Liver (tissue), 9 donors: ENCODE measurements around the gene SMIM14. TPM values are rescaled to one million over a fixed set of nuclear protein-coding genes. Genes with fewer than 3 reads are reported as not detected.

Source experiments
- DNase-seq: peaks from one replicate; pipeline ENCODE4 v3.0.0-alpha.2; 2017; ENCODE audit warnings: low spot score
- H3K27ac ChIP-seq, 2 donors: one replicate each; pipeline ENCODE4 v1.7.0; 2013; ENCODE audit warnings: inconsistent platforms in 2 of 2, low read length in 2 of 2, control low read depth in 1 of 2, low read depth in 1 of 2, mild to moderate bottlenecking in 1 of 2
- H3K27me3 ChIP-seq, 4 donors: one replicate each; pipeline versions ENCODE4 v1.6.1 to v1.7.0; 2013; ENCODE audit warnings: low read length in 3 of 4, inconsistent platforms in 1 of 4, mild to moderate bottlenecking in 1 of 4, moderate library complexity in 1 of 4; ENCODE audit not compliant: control insufficient read depth in 4 of 4, insufficient read depth in 4 of 4
- H3K36me3 ChIP-seq, 4 donors: one replicate each; pipeline versions ENCODE4 v1.6.1 to v1.7.0; 2013; ENCODE audit warnings: low read length in 3 of 4, mild to moderate bottlenecking in 3 of 4, low read depth in 1 of 4, moderate library complexity in 1 of 4; ENCODE audit not compliant: control insufficient read depth in 4 of 4, insufficient read depth in 3 of 4
- H3K4me1 ChIP-seq, 4 donors: one replicate each; pipeline versions ENCODE4 v1.6.1 to v1.7.0; 2013; ENCODE audit warnings: low read length in 3 of 4, mild to moderate bottlenecking in 3 of 4, moderate library complexity in 1 of 4; ENCODE audit not compliant: control insufficient read depth in 4 of 4, insufficient read depth in 4 of 4
- H3K4me3 ChIP-seq, 3 donors: one replicate each; pipeline versions ENCODE4 v1.6.1 to v1.7.0; 2013; ENCODE audit warnings: low read length in 3 of 3, control low read depth in 1 of 3, low read depth in 1 of 3, mild to moderate bottlenecking in 1 of 3
- H3K9ac ChIP-seq, 2 donors: one replicate each; pipeline ENCODE4 v1.7.0; 2013; ENCODE audit warnings: low read length in 2 of 2, mild to moderate bottlenecking in 2 of 2, moderate library complexity in 2 of 2, control low read depth in 1 of 2, low read depth in 1 of 2
- H3K9me3 ChIP-seq, 4 donors: one replicate each; pipeline versions ENCODE4 v1.6.1 to v1.7.0; 2013; ENCODE audit warnings: low read length in 3 of 4; ENCODE audit not compliant: control insufficient read depth in 4 of 4
- CTCF ChIP-seq: fragments of 150-350 bp; IDR thresholded peaks from 2 replicates; pipeline ENCODE4 v1.5.1; 2017; ENCODE audit warnings: improper control_type of control experiment, low read depth, low read length; ENCODE audit not compliant: missing input control
- EGR1 ChIP-seq, 2 donors: IDR thresholded peaks; 2 replicates each; pipeline ENCODE4 v1.6.1; 2016 to 2018; ENCODE audit warnings: antibody characterized with exemption in 2 of 2, low read depth in 2 of 2
- FOXA1 ChIP-seq: IDR thresholded peaks from 2 replicates; pipeline ENCODE4 v1.6.1; 2016; ENCODE audit warnings: antibody characterized with exemption
- FOXA2 ChIP-seq: IDR thresholded peaks from 2 replicates; pipeline ENCODE4 v1.6.1; 2016; ENCODE audit warnings: antibody characterized with exemption
- GABPA ChIP-seq, 2 donors: IDR thresholded peaks in 1 of 2; conservative IDR thresholded peaks in 1 of 2; 2 replicates each; pipeline ENCODE4 v1.6.1; 2016; ENCODE audit warnings: antibody characterized with exemption in 2 of 2, mild to moderate bottlenecking in 1 of 2, moderate library complexity in 1 of 2
- HNF4A ChIP-seq, 2 donors: conservative IDR thresholded peaks; 2 replicates each; pipeline ENCODE4 v1.6.1; 2016; ENCODE audit warnings: antibody characterized with exemption in 2 of 2, mild to moderate bottlenecking in 2 of 2
- HNF4G ChIP-seq: IDR thresholded peaks from 2 replicates; pipeline ENCODE4 v1.6.1; 2016; ENCODE audit warnings: antibody characterized with exemption
- JUND ChIP-seq, 2 donors: IDR thresholded peaks; 2 replicates each; pipeline ENCODE4 v1.6.1; 2016; ENCODE audit warnings: antibody characterized with exemption in 2 of 2
- MAX ChIP-seq: IDR thresholded peaks from 2 replicates; pipeline ENCODE4 v1.6.1; 2016; ENCODE audit warnings: antibody characterized with exemption
- NR2F2 ChIP-seq: IDR thresholded peaks from 2 replicates; pipeline ENCODE4 v1.6.1; 2016; ENCODE audit warnings: antibody characterized with exemption
- RAD21 ChIP-seq, 2 donors: IDR thresholded peaks; 2 replicates each; pipeline ENCODE4 v1.6.1; 2016; ENCODE audit warnings: antibody characterized with exemption in 2 of 2, mild to moderate bottlenecking in 2 of 2
- REST ChIP-seq: IDR thresholded peaks from 2 replicates; pipeline ENCODE4 v1.6.1; 2016; ENCODE audit warnings: antibody characterized with exemption, mild to moderate bottlenecking
- RXRA ChIP-seq, 2 donors: IDR thresholded peaks; 2 replicates each; pipeline ENCODE4 v1.6.1; 2017 to 2018; ENCODE audit warnings: antibody characterized with exemption in 2 of 2, mild to moderate bottlenecking in 1 of 2
- SP1 ChIP-seq: IDR thresholded peaks from 2 replicates; pipeline ENCODE4 v1.6.1; 2018; ENCODE audit warnings: antibody characterized with exemption, mild to moderate bottlenecking
- TAF1 ChIP-seq: conservative IDR thresholded peaks from 2 replicates; pipeline ENCODE4 v1.6.1; 2016; ENCODE audit warnings: antibody characterized with exemption, mild to moderate bottlenecking
- YY1 ChIP-seq: IDR thresholded peaks from 2 replicates; pipeline ENCODE4 v1.6.1; 2016; ENCODE audit warnings: antibody characterized with exemption, mild to moderate bottlenecking
- ZBTB33 ChIP-seq: IDR thresholded peaks from 2 replicates; pipeline ENCODE4 v1.6.1; 2016; ENCODE audit warnings: antibody characterized with exemption
- WGBS: extraction: QIAGEN DNeasy Blood & Tissue Kit; methylation state at CpG from one replicate; pipeline ENCODE4 v1.1.7; 2013; 5-methylcytosine and 5-hydroxymethylcytosine counted together
- polyA plus RNA-seq, 2 donors: library from polyadenylated mRNA; stranded (reverse) in 1 of 2; unstranded in 1 of 2; fragments of 200-250 nt in 1 of 2; fragments of >200 nt in 1 of 2; fragmentation: Nextera tagmentation in 1 of 2; extraction: Ambion mirVana in 1 of 2; gene quantifications; one replicate each; pipeline versions ENCODE4 v1.2.1 to v1.2.3, GENCODE V29; 2013 to 2015
- total RNA-seq, 2 donors: library from RNA; depleted of rRNA; stranded (reverse); fragments of >200 nt; gene quantifications; one replicate each; pipeline ENCODE4 v1.2.3, GENCODE V29; 2014
- donor health status: healthy.
- donor health status: healthy.
- donor health status: healthy.
- donor health status: healthy.
- donor health status: healthy.

The SMIM14 gene
- total and polyA plus RNA-seq, 4 donors, result 21.1 to 311 (median 91.6) TPM

- DNase-seq, result no peak
- Histone ChIP-seq H3K27ac (no peak overlapping the region), H3K9ac (no peak overlapping the region), H3K4me1 (no peaks in the 10 kb centered on the region), H3K27me3 (no peaks in the 10 kb centered on the region), H3K9me3 (no peaks in the 10 kb centered on the region), H3K36me3 (peaks cover 0 to 30% (median 15%) of the 10 kb centered on the region in 4 donors), H3K4me3 (no peak overlapping the region)
- WGBS, result 80% methylated on average over 3 of the region's 3 CpGs
- no peak for TF ChIP-seq SP1
- TF ChIP-seq FOXA2, result no peak
- no peak for TF ChIP-seq ZBTB33
- no peak for TF ChIP-seq CTCF
- no peak for TF ChIP-seq REST
- TF ChIP-seq EGR1 (IDR thresholded peaks at IDR 0.05; ENCODE audit: low read depth in 2 of 2), result no peak
- no peak for TF ChIP-seq GABPA (IDR thresholded peaks at IDR 0.05 in 1 of 2, conservative IDR thresholded peaks at IDR 0.05 in 1 of 2)
- TF ChIP-seq YY1, result no peak
- no peak for TF ChIP-seq MAX
- no peak for TF ChIP-seq NR2F2
Measured at GRCh38 chr4:39597695-39598381, 40.8 kb downstream of the SMIM14 start.

- Histone ChIP-seq H3K9me3 (no peaks in the 10 kb centered on the region), H3K4me3 (no peak overlapping the region), H3K27me3 (no peaks in the 10 kb centered on the region), H3K36me3 (peaks cover 0 to 24% (median 13%) of the 10 kb centered on the region in 4 donors), H3K9ac (no peak overlapping the region), H3K4me1 (no peaks in the 10 kb centered on the region), H3K27ac (no peak overlapping the region)
- WGBS, result over 99% methylated on average over 3 of the region's 3 CpGs
- DNase-seq, result no peak
- TF ChIP-seq REST, result no peak
- TF ChIP-seq HNF4A (conservative IDR thresholded peaks at IDR 0.05), result no peak
- no peak for TF ChIP-seq FOXA1
- TF ChIP-seq GABPA (IDR thresholded peaks at IDR 0.05 in 1 of 2, conservative IDR thresholded peaks at IDR 0.05 in 1 of 2), result no peak
- no peak for TF ChIP-seq MAX
- no peak for TF ChIP-seq RXRA (IDR thresholded peaks at IDR 0.05)
- TF ChIP-seq SP1, result no peak
- no peak for TF ChIP-seq RAD21 (IDR thresholded peaks at IDR 0.05)
- no peak for TF ChIP-seq EGR1 (IDR thresholded peaks at IDR 0.05; ENCODE audit: low read depth in 2 of 2)
- no peak for TF ChIP-seq HNF4G
- TF ChIP-seq TAF1, result no peak
- no peak for TF ChIP-seq FOXA2
- no peak for TF ChIP-seq JUND (IDR thresholded peaks at IDR 0.05)
- no peak for TF ChIP-seq YY1
- TF ChIP-seq NR2F2, result no peak
- no peak for TF ChIP-seq ZBTB33
Measured at GRCh38 chr4:39596971-39597370, 41.7 kb downstream of the SMIM14 start.
